Measurements from ENCODE around the gene RBP5. TPM values are rescaled to one million over a fixed set of nuclear protein-coding genes. Genes with fewer than 3 reads are reported as not detected.

RBP5 gene
- total RNA-seq, 1 experiment from 2014 or later = 2.7 TPM

GRCh38 chr12:7108796-7109571 lies 19.7 kb downstream of the RBP5 start, which contains the start of gene C1RL:
TSS of gene C1RL (minus strand) at chr12:7109214. CDS start at chr12:7109180, 34 bp downstream.
- H3K18ac ChIP-seq (ENCODE audit: insufficient read length, low read depth, low read length) = peak within 1 kb of the TSS; percentile 73
- no peaks in the 10 kb centered on the region for H3K27me3 ChIP-seq (ENCODE audit: insufficient read depth, low read length)
- no peak within 1 kb of the TSS for H3T11ph ChIP-seq (ENCODE audit: low read length)
- Mint-ChIP-seq H3K36me3 (ENCODE audit: insufficient read depth in 1 of 3, low read depth in 3 of 3) (peaks cover 14 to 23% (median 20%) of the 10 kb centered on the region in 3 experiments), H3K27me3 (ENCODE audit: low read depth) (peaks cover 7% of the 10 kb centered on the region), H3K27ac (peak within 1 kb of the TSS; percentile 72 to 98 (median 94)), H3K9me3 (peaks cover 6 to 12% of the 10 kb centered on the region in 2 experiments), H3K4me1 (peaks cover 11 to 15% of the 10 kb centered on the region in 2 experiments), H3K4me3 (peak within 1 kb of the TSS; percentile 84 to 88)
- H4K20me1 ChIP-seq (ENCODE audit: control insufficient read depth, insufficient read depth, insufficient read length) = no peaks in the 10 kb centered on the region
- H2BK20ac ChIP-seq (ENCODE audit: low read depth, low read length, poor library complexity, severe bottlenecking) = no peak within 1 kb of the TSS
- H3K9ac ChIP-seq (ENCODE audit: extremely low read depth, insufficient read length, low read length) = peak within 1 kb of the TSS; percentile 45
- no peaks in the 10 kb centered on the region for H3K4me1 ChIP-seq (ENCODE audit: insufficient read depth, low read length)
- peak; percentile 98 for TF ChIP-seq CTCF (conservative IDR thresholded peaks at IDR 0.05)
- no CpG with 5 or more reads among the region's 23 CpGs for WGBS (ENCODE audit: extremely low coverage, insufficient read length, low lambda C conversion rate)
- H2BK5ac ChIP-seq (ENCODE audit: insufficient read length, low read length) = no peak within 1 kb of the TSS
- H4K91ac ChIP-seq (ENCODE audit: insufficient read length, low read depth, low read length) = no peak within 1 kb of the TSS
- H3K27ac ChIP-seq (ENCODE audit: insufficient read length, low read depth, low read length) = no peak within 1 kb of the TSS
- no peak within 1 kb of the TSS for H4K5ac ChIP-seq (ENCODE audit: insufficient read length, low read depth, low read length)
- peak within 1 kb of the TSS; percentile 72 for H3K14ac ChIP-seq (ENCODE audit: insufficient read depth, low read length)
- no peak within 1 kb of the TSS for H2AK5ac ChIP-seq (ENCODE audit: insufficient read length, low read length)
- H3K79me2 ChIP-seq (ENCODE audit: insufficient read depth, low read length) = no peaks in the 10 kb centered on the region
- H3K23ac ChIP-seq (ENCODE audit: insufficient read length, low read depth, low read length) = no peak within 1 kb of the TSS
- no peak within 1 kb of the TSS for H2BK12ac ChIP-seq (ENCODE audit: insufficient read length, low read depth, low read length)
- peak; percentile 89 for DNase-seq
- no peak within 1 kb of the TSS for H3K4ac ChIP-seq (ENCODE audit: low read depth, low read length)
- no peak within 1 kb of the TSS for H2BK15ac ChIP-seq (ENCODE audit: low read depth, low read length)
- peak within 1 kb of the TSS; percentile 79 for H3K4me2 ChIP-seq (ENCODE audit: insufficient read depth, insufficient read length, low read length)
- no peak within 1 kb of the TSS for H3K56ac ChIP-seq (ENCODE audit: insufficient read length, low read depth, low read length)
- H3K23me2 ChIP-seq (ENCODE audit: insufficient read length, low read depth, low read length, poor library complexity, severe bottlenecking) = peaks cover 11% of the 10 kb centered on the region
- peak within 1 kb of the TSS; percentile 79 for H2AFZ ChIP-seq (ENCODE audit: low read length)
- H2BK120ac ChIP-seq (ENCODE audit: low read depth, low read length, poor library complexity, severe bottlenecking) = no peak within 1 kb of the TSS
- H4K8ac ChIP-seq (replicated peaks; ENCODE audit: insufficient read length, low read depth, low read length) = no peak within 1 kb of the TSS
- no peaks in the 10 kb centered on the region for H3K9me3 ChIP-seq (ENCODE audit: control insufficient read depth, low read depth, low read length)
- no peaks in the 10 kb centered on the region for H3K79me1 ChIP-seq (ENCODE audit: insufficient read depth, low read depth, low read length, poor library complexity, severe bottlenecking)
